Neuron (in vitro differentiated cells): ENCODE data around the gene FNDC11.
A peak's percentile ranks its signal among the peaks of the same experiment; 100 is the strongest.
"Not testable (repeated sequence)": the region's sequence is repeated elsewhere in the genome, so short reads cannot be mapped to it uniquely, and the experiment has no call there.

Source experiments
- H2AFZ ChIP-seq: one replicate; pipeline ENCODE4 v1.6.1; 2013; ENCODE audit warnings: low read depth, mild to moderate bottlenecking, inconsistent platforms, low read length, moderate library complexity
- H3K27me3 ChIP-seq: one replicate; pipeline ENCODE4 v1.6.1; 2013; ENCODE audit warnings: low read length; ENCODE audit not compliant: insufficient read depth
- H3K36me3 ChIP-seq: one replicate; pipeline ENCODE4 v1.6.1; 2013; ENCODE audit warnings: low read length; ENCODE audit not compliant: insufficient read depth
- H3K4me1 ChIP-seq: one replicate; pipeline ENCODE4 v1.6.1; 2013; ENCODE audit warnings: low read length; ENCODE audit not compliant: insufficient read depth
- H3K4me3 ChIP-seq: 2 replicates; pipeline ENCODE4 v1.5.1; 2013; ENCODE audit warnings: mild to moderate bottlenecking, low read length, moderate library complexity
- H3K9me3 ChIP-seq: one replicate; pipeline ENCODE4 v1.6.1; 2013; ENCODE audit warnings: low read length

The FNDC11 gene

GRCh38 chr20:63565699-63566335 is 11.9 kb downstream of the FNDC11 start:
- no peaks in the 10 kb centered on the region for H3K9me3 ChIP-seq
- H3K4me1 ChIP-seq: no peaks in the 10 kb centered on the region
- no peak overlapping the region for H3K4me3 ChIP-seq
- H3K27me3 ChIP-seq: no peaks in the 10 kb centered on the region
- H3K36me3 ChIP-seq: no peaks in the 10 kb centered on the region
- no peak overlapping the region for H2AFZ ChIP-seq

DNA sequence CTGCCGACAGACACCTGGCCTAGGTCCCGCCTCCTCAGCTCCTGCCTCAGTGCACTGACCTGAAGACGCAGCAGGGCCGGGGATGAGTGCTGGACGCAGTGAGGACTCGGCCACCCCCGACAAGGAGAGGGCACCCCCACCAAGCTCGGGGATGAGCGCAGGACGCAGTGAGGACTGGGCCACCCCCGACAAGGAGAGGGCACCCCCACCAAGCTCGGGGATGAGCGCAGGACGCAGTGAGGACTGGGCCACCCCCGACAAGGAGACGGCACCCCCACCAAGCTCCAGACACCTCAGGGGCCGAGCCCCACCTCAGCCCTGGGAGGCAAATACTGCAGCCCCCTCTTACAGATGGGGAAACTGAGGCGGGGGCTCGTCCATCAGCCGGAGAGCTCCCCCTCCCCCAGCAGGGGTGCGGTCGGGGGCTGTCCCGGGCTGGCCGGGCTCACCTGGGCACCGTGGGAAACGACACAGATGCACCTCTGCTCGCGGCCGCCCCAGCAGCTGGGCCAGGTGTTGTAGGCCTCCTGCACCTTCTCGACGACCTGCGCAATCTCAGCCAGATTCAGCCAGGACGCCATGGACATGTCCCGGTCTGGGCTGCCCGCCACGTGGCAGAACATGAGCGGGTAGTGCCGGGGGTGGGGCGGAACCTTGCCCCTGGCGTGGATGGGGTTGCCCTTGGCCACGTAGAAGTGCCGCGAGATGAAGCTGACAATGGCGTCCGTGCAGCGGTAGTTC is 12.6 kb downstream of the FNDC11 start:
- no peaks in the 10 kb centered on the region for H3K9me3 ChIP-seq
- H3K4me3 ChIP-seq: no peak overlapping the region
- no peaks in the 10 kb centered on the region for H3K4me1 ChIP-seq
- no peaks in the 10 kb centered on the region for H3K27me3 ChIP-seq
- no peak overlapping the region for H2AFZ ChIP-seq
- H3K36me3 ChIP-seq: no peaks in the 10 kb centered on the region

- no peak overlapping the region for H3K4me3 ChIP-seq
- no peaks in the 10 kb centered on the region for H3K36me3 ChIP-seq
- no peaks in the 10 kb centered on the region for H3K4me1 ChIP-seq
- no peak overlapping the region for H2AFZ ChIP-seq
- H3K27me3 ChIP-seq: no peaks in the 10 kb centered on the region
- H3K9me3 ChIP-seq: no peaks in the 10 kb centered on the region
Observed at GRCh38 chr20:63567136-63567385, 13.1 kb downstream of the FNDC11 start.

DNA sequence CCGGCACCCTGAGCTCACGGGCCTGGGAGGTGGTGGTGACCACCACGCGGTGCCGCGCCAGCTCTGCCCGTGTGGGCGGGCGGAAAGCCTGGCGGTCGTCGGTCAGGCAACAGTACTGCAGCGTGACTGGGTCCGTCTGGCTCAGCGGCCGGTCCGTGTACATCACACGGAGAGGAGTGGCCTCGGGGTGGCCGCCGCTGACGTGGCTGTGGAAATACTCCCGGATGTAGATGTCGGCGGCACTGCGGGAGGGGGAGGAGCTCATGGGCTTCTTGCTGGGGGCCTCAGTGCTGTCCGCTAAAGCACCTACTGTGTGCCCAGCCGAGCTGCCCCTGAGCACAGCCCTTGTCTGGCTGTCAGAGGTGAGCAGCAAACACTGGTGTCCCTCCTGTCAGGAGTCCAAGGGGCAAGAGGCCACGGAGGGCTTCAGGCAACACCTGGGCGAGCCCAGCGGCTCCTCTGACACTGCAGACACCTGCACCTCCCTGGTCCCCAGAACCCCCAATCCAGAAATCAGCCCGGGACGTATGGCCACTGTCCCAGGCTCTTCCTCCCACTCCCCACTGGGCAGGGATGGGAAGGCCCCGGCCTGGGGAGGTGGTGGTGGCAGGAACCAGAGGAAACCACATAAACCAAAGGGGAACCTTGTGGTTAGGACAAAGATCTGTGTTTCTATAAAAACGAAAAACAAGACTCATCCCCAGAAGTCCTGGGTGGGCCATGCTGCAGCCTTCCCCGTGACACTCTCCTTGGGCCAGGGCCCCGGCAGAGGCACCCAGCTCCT is 13.6 kb downstream of the FNDC11 start:
- Histone ChIP-seq H2AFZ (no peak overlapping the region), H3K4me1 (no peaks in the 10 kb centered on the region), H3K36me3 (no peaks in the 10 kb centered on the region), H3K9me3 (no peaks in the 10 kb centered on the region), H3K27me3 (no peaks in the 10 kb centered on the region), H3K4me3 (no peak overlapping the region)

DNA sequence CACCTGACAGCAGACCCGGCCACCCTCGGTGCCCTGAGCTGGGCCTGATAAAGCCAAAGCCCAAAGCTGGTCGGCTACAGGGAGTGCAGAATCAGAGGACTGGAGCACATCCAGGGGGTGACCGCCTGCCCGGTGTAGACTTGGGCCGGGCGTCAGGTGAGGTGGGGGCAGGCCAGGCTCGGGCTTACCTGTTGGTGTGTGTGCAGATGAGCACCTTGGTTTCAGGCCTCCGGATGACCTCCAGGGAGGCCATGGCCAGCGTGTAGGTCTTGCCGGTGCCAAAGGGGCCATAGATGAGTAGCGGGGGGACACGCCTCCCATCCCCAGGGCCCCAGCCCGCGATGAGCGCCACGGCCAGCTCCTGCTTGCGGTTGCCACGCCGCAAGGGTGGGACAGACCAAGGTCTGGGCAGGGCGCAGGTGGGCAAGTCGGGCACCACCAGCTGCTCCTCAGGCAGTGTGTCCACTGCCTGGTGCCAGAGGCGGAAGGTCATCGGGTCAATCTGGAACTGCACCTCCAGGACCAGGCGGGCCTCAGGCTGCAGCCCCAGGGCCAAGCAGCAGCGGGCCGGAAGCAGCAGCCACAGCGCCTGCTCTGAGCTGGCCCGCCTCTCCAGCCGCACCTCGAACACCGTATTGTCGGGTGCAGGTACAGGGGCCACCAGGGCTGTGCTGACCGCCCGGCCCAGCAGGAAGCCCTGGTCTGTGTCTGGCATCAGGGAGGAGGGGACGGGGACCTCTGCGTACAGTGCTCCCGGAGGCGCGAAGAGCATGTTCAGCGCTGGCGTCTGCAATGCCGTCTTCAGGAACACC is 14.4 kb downstream of the FNDC11 start:
- Histone ChIP-seq H3K27me3 (no peaks in the 10 kb centered on the region), H3K9me3 (no peaks in the 10 kb centered on the region), H3K36me3 (no peaks in the 10 kb centered on the region), H2AFZ (no peak overlapping the region), H3K4me3 (no peak overlapping the region), H3K4me1 (peaks cover 3% of the 10 kb centered on the region)

DNA sequence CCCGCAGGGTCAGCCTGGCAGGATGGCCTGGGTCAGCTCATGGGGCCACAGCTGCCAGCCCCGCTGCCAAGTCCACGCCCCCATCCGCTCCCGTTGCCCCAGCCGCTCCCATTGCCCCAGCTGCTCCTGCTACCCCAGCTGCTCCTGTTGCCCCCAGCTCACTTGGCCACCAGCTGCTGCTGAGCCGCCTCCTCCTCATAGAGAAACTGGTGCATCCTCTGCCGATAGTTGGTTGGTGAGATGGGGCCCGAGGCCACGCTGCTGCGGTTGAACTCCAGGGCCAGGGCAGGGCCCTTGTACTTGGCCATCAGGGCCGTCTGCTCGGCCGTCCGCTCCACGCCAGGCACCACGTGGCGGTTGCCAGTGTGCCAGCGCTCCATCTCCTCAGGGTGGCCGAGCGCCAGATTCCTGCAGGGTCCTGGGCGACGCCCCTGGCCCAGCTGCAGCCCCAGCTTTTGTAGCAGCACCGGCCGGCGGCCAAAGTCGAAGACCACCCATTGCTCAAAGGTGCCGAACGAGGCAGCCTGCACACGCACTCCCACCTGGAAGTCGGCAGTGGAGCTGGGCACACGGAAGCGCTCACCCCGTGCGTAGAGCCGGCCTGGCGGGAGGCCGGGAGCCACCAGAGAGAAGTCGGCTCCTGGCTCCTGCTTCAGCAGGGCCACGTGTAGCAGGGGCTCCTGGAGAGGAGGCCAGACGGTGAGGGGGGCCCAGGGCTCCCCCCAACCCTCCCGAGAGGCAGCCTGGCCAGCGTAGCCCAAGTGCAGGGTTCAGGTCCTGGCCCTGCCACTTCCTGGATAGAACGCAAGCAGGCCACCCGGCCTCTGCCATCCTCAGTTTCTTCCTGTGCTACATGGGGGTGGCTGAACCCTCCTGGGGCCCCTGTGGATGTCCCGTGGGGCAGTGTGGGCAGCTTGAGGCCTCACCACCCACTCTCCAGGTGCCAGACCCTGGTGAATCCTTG is 15.3 kb downstream of the FNDC11 start:
- Histone ChIP-seq H3K4me3 (no peak overlapping the region), H3K36me3 (no peaks in the 10 kb centered on the region), H2AFZ (no peak overlapping the region), H3K4me1 (peaks cover 7% of the 10 kb centered on the region), H3K9me3 (no peaks in the 10 kb centered on the region), H3K27me3 (no peaks in the 10 kb centered on the region)

DNA sequence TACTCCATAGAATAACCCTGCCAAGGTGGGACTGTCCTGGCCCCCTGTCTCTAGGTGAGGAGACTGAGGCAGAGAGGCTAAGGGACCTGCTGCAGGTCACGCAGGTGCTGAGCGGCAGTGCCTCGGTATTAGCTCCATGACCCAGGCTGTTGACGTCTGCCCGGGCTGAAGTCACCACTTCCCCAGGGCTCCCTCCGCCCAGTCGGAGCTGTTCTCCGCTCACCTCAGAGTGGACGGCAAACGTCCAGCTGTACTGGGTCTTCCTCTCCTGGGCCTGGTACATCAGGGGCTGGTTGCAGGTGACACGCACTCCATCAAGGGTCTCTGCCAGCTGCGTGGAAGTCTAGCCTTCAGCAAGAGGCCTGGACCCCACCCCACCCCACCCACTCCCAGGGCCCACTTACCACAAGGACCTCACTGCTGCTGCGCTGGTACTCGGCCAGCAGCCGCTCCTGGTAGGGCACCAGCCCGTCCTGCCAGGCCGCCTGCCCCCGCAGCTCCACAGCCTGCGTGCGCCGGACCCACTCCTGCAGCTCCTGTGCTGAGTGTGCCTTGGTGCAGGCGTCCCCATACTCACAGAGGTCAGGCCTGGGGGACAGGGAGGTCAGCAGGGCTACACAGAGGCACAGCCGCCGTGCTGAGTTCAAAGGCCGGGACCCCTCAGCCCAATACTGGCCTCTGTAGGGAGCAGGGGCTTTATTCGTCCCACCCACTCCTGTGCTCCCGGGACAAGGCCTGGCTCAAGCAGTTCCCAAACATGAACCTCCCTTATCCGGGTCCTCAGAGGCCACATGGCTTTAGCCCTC is 16.5 kb downstream of the FNDC11 start:
- H2AFZ ChIP-seq: no peak overlapping the region
- no peaks in the 10 kb centered on the region for H3K9me3 ChIP-seq
- no peak overlapping the region for H3K4me3 ChIP-seq
- no peaks in the 10 kb centered on the region for H3K27me3 ChIP-seq
- H3K4me1 ChIP-seq: peaks cover 10% of the 10 kb centered on the region
- H3K36me3 ChIP-seq: no peaks in the 10 kb centered on the region

- not testable (repeated sequence) for H3K4me3 ChIP-seq, H2AFZ ChIP-seq, H3K36me3 ChIP-seq, H3K27me3 ChIP-seq, H3K9me3 ChIP-seq
- peaks cover 10% of the 10 kb centered on the region for H3K4me1 ChIP-seq
Observed at GRCh38 chr20:63571087-63571478, 17.1 kb downstream of the FNDC11 start.

- no peak overlapping the region for H3K4me3 ChIP-seq
- no peaks in the 10 kb centered on the region for H3K36me3 ChIP-seq
- H3K27me3 ChIP-seq: no peaks in the 10 kb centered on the region
- no peak overlapping the region for H2AFZ ChIP-seq
- H3K9me3 ChIP-seq: no peaks in the 10 kb centered on the region
- peaks cover 10% of the 10 kb centered on the region for H3K4me1 ChIP-seq
Observed at GRCh38 chr20:63572071-63572787, 18.3 kb downstream of the FNDC11 start.

DNA sequence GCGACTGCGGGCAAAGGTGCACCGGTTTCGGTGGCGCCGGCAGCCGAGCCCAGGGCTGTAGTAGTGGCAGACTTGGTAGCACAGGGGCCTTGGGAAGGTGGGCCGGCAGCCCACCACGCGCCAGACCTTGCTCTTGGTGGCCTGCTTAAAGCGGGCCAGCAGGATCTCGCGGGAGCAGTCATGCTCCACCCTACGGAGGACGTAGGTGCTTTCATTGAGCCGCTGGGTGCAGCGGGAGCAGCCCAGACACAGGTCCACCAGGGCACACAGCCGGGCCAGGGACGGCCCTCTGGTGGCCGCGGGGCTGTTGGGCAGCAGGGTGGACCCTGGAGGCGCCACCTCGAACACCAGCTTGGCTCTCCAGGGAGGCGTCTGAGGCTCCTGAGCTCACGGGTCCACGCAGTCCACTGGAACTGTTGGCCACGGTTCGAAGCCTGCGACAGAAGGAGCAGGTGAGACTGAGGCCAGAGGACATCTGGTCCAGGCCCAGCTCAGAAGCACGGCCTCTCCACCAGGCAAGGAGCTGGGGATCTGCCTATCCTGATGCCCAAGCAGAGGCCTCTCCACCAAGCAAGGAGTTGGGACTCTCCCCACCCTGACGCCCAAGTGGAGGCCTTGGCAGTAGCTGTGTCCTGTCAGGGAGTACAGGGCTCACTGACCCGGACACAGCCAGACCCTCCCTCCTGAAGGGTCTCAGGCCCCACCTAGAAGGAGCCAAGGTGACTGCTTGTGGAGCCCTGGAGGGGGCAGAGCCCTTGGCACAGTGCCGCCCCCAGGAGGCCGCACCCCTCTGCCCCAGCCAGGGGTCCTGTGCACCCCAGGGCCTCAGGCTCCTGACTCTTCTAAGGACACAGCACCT is 19.1 kb downstream of the FNDC11 start:
- Histone ChIP-seq H3K4me1 (peaks cover 10% of the 10 kb centered on the region), H2AFZ (peak overlapping the region; percentile 42), H3K36me3 (no peaks in the 10 kb centered on the region), H3K9me3 (peaks cover 2% of the 10 kb centered on the region), H3K27me3 (no peaks in the 10 kb centered on the region), H3K4me3 (peak overlapping the region; percentile 86)
